AG08395 (cell line): ENCODE results near the gene KEAP1.
"Not testable (repeated sequence)": the region's sequence is repeated elsewhere in the genome, so short reads cannot be mapped to it uniquely, and the experiment has no call there.

ENCODE experiments used
- DNase-seq: peaks from one replicate; pipeline ENCODE4 v3.0.0; 2012; ENCODE audit warnings: mixed read lengths, low spot score

Gene KEAP1

DNA sequence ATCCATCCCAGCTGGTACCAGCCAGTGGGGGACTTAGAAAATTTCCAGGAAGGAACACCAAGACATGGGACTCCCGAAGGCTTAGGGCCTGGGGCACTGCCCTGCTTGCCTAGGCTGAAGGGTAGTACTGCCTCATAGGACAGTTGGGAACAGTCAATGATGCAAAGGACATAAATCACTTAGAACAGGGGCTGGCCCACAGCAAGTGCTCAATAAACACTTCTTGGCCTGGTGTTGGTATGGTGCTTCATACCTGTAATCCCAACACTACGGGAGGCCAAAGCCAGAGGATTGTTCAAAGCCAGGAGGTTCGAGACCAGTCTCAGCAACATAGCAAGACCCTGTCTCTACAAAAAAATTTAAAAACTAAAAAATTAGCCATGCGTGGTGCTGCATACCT, 5.8 kb downstream of the KEAP1 start:
- no peak for DNase-seq

DNA sequence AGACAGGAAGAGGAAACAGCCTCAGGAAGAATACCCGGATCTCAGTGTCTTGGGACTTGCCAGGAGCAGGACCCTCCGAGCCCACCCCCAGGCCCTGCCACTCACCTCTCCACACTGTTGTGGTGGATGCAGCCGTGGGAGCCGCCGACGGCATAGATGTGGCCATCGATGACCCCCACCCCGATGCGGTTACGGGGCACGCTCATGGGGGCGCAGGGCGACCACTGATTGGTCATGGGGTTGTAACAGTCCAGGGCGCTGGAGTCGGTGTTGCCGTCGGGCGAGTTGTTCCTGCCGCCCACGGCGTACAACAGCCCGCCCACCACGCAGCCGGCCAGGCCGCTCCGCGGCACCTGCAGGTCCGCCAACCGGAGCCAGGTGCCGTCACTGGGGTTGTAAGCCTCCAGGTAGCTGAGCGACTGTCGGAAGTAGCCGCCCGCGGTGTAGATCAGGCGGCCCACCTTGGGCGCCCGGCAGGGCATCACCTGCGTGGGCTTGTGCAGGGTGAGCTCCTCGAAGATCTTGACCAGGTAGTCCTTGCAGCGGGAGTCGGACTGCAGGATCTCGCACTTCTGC, 11.6 kb downstream of the KEAP1 start:
- DNase-seq: no peak

DNA sequence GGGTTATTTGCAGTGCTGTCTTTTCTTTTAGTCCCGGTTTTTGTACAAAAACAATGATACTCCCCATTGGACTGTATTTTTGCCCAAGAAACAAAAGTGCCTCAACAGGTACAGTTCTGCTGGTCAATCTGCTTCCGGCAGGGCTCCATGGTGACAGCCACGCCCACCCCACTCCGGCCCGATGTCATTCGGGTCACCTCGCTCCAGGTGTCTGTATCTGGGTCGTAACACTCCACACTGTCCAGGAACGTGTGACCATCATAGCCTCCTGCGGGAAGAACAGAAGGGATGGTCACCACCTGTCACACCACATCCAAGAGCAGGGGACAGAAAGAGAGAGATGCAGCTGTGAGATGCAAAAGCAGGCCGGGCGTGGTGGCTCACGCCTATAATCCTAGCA, 16.6 kb downstream of the KEAP1 start:
- DNase-seq: no peak

DNA sequence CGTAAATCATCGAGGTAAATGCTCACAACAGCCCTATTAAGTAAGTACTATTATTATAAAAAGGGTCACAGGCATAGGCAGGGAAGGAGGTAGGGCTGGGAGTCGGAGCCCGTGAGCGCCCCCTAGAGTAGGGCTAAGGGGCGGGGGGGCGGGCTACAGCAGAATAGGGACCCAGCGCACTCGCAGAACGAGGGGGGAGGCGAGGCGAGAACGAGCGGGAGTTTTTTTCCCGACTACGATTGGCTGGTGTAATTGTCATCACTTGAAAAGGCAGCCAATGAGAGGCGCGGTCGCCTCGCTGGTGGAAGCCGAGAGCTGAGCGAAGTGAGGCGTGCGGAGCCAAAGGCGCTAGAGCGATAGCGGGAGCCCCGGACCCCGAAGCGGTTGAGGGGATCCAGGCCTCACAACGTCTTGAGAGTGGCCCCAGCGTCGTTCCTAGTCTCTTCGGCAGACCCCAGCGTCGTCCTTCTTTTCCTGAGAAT, 24.2 kb downstream of the KEAP1 start:
- DNase-seq: peak; percentile 95

DNA sequence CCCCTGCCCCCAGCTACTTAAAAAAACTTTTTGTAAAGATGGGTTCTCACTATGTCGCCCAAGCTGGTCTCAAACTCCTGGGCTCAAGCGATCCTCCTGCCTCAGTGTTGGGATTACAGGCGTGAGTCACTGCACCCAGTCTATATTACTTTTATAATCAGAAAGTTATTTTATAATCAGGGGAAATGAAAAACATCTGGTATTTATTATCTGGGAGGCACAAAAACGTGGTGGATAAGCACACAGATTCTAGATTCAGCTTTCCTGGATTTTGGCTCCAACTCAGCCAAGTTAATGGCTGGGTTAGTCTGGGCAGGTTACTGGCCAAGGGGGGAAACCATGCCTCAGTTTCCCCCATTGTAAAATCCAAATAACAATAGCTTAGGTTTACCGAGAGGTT, 24.7 kb downstream of the KEAP1 start:
- no peak for DNase-seq

DNA sequence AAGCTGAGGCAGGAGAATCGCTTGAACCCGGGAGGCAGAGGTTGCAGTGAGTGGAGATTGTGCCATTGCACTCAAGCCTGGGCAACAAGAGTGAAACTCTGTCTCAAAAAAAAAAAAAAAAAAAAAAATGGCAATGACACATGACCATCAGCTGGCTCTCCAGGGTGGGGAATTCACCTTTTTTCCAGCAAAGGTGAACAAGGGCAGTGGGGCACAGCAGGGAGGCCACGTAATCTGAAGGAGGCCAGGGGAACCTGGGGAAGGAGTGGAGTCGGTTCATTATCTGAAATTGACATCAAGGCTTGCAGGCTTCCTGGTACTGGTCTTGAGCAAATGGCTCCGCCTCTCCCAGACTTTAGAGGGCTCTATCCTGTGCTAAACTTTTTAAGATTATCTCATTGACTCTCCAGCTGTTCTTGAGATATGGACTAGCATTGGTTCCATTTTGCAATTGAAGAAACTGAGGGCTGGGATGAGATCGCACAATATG, 28.1 kb downstream of the KEAP1 start:
- no peak for DNase-seq

DNA sequence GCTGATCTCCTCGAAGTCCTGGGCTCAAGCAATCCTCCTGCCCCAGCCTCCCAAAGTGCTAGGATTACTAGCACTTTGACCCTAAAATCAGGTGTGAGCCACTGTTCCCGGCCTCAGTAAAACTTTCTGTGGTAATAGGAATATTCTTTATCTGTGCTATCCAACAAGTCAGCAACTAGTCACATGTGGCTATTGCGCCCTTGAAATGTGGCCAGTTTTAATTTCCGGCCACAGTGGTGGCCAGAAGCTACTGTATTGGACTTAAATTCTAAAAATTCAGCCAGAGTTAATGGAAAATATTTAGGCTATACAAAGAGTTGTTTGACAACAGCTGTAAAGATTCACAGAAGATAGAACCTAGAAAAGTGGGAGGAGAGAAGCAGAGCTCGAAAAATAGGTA, 30.0 kb downstream of the KEAP1 start:
- DNase-seq: no peak

DNA sequence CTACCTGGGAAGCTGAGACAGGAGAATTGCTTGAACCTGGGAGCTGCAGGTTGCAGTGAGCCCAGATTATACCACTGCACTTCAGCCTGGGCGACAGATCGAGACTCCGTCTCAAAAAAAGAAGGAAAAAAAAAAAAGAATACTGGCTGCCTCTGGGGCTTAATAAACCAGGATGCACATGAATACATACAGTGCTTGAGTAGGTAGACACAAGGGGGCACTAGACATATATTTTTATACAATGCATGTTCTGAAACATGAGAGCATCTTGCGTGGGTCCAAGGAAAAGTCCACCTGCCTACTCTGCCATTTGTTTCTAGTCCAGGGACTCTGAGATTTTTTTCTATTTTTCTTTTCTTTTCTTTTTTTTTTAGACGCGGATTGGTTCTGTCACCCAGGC, 31.2 kb downstream of the KEAP1 start:
- no peak for DNase-seq

DNA sequence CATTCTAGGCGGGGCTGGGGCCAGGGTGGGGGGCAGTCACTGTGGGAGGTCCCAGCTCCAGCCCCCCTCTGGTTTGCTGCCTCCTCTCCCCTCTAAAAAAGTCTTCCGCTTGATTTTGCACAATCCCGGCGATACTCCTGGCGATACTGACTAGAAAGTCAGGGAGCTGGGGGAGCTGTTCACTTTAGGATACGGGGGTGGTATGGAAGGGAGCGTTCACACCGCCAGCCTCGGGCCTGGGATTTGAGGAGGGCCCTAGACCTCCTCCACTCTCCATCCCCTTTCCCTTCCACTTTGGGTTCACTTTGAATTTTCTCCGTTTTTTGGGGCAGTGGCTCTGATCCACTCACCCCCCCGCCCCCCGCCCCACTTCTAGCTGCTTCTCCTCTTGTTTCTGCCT, 35.0 kb downstream of the KEAP1 start:
- DNase-seq: no peak

DNA sequence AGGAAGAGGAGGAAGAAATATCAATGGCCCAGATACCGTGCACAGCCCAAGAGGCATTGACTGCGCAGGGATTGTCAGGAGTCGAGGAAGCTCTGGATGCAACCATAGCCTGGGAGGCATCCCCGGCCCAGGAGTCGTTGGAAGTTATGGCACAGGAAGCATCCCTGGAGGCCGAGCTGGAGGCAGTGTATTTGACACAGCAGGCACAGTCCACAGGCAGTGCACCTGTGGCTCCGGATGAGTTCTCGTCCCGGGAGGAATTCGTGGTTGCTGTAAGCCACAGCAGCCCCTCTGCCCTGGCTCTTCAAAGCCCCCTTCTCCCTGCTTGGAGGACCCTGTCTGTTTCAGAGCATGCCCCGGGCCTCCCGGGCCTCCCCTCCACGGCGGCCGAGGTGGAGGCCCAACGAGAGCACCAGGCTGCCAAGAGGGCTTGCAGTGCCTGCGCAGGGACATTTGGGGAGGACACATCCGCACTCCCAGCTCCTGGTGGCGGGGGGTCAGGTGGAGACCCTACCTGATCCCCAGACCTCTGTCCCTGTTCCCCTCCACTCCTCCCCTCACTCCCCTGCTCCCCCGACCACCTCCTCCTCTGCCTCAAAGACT, 36.0 kb downstream of the KEAP1 start:
- DNase-seq: no peak

DNA sequence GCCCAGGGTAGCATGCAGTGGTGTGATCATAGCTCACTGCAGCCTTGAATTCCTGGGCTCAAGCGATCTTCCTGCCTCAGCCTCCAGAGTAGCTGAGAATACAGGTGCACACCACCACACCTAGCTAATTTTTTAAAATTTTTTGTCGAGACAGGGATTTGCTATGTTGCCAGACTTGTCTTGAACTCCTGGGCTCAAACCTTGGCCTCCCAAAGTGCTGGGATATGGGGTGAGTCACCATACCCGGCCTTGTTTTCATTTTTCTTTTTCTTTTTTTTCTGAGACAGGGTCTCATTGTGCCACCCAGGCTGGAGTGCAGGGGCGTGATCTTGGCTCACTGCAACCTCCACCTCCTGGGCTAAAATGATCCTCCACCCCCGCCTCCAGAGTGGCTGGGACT, 38.7 kb downstream of the KEAP1 start:
- DNase-seq: no peak

DNA sequence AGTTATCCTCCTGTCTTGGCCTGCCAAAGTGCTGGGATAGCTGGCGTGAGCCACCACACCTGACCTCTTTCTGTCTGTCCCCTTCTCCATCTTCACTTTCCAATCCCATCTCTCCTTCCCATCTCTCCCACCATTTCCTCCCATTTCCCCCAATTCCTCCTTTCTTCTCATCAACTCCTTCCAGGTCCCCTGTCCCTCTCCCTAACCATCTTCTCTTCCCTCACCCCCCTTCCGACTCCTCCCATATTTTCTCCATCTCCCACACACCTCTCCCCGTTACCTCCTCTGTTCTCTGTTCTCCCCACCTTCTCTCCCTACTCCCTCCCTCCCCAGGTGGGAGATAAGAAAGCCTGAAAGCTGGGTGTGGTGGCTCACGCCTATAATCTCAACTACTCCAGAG, 40.6 kb downstream of the KEAP1 start:
- no peak for DNase-seq

DNA sequence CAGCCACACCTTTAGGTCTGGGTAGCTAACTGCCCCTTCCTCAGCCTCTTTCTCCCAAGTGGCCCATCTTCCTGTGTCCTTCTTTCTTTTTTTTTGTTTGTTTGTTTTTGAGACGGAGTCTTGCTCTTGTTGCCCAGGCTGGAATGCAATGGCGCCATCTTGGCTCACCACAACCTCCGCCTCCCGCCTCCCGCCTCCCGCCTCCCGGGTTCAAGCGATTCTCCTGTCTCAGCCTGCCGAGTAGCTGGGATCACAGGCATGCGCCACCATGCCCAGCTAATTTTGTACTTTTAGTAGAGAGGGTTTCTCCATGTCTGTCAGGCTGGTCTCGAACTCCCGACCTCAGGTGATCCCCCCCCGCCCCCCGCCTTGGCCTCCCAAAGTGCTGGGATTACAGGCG, 41.1 kb downstream of the KEAP1 start:
- DNase-seq: not testable (repeated sequence)

DNA sequence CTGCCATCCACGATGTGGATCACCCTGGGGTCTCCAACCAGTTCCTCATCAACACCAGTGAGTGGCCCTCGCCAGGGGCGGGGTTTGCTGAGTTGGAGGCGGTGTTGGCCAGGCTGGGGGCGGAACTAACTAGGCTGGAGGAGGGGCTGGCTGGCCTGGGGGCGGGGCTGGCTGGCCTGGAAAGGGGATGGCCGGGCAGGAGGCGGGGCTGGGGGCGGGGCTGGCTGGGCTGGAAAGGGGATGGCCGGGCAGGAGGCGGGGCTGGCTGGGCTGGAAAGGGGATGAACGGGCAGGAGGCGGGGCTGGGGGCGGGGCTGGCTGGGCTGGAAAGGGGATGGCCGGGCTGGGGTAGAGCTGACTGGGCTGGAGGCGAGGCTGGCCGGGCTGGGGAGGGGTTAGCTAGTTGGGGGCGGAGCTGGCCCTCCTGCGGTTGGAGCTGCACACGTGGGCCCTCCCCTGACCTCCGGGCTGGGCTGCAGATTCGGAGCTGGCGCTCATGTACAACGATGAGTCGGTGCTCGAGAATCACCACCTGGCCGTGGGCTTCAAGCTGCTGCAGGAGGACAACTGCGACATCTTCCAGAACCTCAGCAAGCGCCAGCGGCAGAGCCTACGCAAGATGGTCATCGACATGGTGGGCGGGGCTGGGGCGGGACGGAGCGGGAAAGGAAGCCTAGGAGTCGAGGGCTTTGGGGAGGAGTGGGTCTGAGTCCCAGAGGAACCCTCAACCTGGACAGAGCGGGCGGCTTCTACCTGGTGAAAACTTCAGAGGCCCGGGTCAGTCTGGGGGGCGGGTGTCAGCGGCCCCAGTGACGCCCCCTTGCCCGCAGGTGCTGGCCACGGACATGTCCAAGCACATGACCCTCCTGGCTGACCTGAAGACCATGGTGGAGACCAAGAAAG, 41.9 kb downstream of the KEAP1 start:
- DNase-seq: peak; percentile 93

DNA sequence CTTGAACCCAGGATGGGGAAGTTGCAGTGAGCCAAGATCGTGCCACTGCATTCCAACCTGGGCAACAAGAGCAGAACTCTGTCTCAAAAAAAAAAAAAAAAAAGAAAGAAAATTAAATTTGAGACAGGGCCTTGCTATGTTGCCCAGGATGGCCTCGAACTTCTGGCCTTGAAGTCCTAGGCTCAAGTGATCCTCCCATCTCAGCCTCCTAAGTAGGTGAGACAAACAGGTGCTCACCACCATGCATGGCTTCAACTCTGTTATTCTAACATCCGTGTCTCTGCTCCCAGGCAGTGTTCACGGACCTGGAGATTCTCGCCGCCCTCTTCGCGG, 42.5 kb downstream of the KEAP1 start:
- DNase-seq: no peak

DNA sequence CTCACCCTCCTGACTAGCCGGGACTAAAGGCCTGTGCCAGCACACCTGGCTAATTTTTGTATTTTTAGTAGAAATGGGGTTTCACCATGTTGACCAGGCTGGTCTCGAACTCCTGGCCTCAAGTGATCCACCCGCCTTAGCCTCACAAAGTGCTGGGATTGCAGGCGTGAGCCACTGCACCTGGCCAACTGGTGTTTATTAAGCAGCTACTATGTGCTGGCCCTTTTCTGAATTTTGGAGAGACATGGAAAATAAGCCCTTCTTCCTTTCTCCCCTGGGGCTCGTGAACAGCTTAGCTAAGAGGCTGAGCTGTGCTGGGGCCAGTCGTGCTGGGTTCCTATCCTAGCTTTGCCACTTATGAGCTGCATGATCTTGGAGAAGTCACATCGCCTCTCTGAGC, 44.4 kb downstream of the KEAP1 start:
- not testable (repeated sequence) for DNase-seq

DNA sequence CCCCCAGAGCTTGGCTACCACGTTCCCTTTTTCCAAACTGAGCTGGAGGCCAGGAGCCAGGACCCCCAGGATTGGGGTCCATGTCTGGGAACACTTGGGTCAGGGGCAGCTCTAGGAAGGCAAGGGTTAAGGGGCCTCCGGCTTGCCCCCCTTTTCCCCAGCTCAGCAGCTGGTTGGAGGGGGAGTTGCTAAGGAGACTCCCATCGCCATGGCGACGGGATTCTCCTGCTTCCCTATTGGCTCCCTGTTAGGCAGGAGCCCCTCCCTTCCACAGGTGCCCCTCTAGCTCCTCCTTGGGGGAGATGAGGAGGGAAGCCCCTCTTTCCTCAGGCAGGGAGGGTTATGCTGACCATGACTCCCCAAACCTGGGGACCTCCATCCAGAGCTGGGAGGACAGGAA, 48.9 kb downstream of the KEAP1 start:
- peak; percentile 33 for DNase-seq

DNA sequence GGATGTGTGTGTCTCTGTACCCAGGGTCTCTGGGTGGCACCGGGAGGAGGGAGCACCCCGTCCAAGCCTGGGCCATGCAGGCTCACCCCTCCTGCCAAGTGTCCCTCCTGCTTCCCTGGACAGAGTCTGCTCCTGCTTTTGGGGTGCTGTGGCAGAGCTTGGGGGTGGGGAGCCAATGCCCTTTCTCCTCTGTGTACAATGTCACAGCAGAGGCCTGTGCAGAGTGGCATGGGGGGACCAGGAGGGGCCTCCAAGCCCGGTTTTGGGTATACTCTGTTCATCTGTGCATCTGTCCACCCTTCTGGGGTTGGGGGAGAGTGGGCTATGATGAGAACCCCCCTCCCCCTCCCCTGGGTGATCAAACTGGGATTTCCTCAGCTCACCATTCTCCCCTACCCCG, 49.3 kb downstream of the KEAP1 start:
- DNase-seq: no peak

DNA sequence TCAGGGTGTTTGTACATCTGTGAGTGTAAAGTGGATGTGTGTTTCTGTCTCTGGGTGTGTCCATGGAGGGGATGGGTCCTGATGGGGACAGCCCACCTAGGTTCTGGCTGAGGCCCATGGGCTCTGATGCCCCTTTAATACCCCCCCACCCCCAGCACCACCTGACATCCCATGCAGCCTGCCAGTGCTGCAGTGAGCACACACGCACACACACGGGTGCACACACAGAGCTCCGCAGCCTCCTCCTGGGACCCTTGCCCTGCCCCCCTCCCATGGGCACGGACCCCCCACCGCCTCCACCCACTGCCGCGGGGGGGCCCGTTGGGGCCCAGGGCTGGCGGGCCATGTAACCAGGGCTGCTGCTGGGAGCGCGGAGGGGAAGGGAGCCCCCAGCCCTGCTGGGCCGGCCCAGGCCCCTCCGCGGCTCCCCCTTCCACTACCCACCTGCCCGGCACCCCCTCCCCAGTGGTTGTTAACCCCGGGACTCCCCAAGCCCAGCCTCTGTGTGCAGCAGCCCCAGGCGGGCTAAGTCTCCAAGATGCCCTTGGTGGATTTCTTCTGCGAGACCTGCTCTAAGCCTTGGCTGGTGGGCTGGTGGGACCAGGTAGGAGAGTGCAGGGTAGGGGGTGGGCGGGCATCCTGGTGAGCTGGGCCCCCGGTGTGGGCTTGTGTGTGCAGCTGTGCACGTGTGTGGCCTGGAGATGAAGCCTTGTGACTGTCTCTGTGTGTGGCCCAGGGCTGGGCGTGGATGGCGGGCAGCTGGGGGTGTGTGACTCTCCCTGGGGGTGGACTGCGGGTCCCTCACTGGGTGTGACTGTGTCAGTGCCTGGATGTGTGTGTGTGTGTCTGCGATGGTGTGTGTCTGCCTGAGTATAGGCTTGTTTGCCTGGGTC, 50.2 kb downstream of the KEAP1 start:
- no peak for DNase-seq

DNA sequence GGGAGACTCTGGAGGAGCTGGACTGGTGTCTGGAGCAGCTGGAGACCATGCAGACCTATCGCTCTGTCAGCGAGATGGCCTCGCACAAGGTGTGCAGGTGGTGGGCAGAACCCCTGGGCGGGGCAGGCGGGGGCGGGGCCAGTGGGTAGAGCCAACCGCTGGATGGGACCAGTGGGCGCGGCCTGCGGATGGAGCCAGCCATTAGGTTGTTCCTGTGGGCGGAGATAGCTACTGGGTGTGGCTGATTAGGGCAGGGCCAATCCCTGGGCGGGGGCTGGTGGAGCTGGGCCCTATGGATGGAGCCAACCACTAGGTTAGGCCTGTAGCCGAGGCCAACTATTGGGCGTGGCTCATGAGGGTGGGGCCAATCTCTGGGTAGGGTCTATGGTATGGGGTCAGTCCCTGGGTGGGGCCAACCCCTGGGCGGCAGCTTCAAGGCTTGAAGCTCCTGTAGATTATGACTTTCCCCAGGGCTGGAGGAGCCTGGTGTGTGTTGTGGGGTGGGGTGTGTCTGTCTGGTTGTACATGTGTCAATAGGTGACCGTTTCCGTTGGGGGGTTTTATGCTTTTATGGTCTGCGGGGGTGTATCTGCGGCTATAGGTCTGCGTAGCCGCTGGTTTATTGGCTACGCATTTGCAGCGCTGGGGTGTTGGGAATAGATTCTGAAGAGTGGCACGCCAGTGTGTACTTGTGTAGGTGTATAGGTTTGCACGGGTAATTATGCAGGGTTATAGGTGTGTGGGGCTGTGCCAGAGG, 52.1 kb downstream of the KEAP1 start:
- DNase-seq: no peak

DNA sequence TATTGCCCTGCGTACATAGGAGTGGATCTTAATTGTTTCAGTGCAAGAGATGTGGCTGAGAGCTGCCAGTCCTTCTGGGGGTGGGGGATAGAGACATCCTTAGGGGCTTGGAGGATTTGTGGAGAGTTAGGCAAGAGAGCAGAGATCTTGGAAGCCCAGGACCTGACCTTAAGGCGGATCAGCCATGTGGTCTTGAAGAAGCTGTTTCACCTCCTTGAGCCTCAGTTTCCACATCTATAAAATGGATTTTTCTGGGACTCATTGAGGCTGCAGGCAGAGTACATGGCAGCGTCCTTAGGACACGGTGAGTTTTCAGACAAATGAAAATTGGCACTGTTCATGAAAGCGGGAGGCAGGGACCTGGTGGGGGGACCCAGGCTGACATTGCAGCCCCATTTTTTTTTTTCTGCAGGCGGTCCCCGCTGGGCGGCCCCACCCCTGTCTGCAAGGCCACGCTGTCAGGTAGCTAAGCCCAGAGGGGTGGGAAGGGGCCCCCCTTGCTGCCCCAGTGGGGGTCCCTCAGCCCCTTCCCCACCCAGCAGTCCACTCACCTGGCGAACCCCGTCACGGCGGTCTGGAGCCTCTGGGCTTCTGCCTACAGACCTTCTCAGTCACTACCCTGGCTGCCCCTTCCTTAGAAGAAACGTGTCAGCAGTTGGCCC, 52.8 kb downstream of the KEAP1 start:
- no peak for DNase-seq
